Neural cell (in vitro differentiated cells): Measurements from ENCODE around the gene NPAS3.

Source experiments
- EZH2 ChIP-seq: fragments of 200-600, 300-800 bp; shearing (Covaris generic), sonication (generic); IDR thresholded peaks from 2 replicates; pipeline ENCODE4 v1.6.1; 2014; ENCODE audit warnings: antibody characterized with exemption, low read length, borderline replicate concordance, mild to moderate bottlenecking; ENCODE audit not compliant: insufficient read depth, poor library complexity, severe bottlenecking
- POLR2AphosphoS5 ChIP-seq: IDR thresholded peaks from 2 replicates; pipeline ENCODE4 v1.6.1; 2012
- TF ChIP-seq, protein P1 (sequence below): fragments of 450-650 bp; IDR thresholded peaks from 2 replicates; pipeline ENCODE4 v1.5.1; 2014; ENCODE audit warnings: antibody characterized with exemption, mild to moderate bottlenecking, moderate library complexity; ENCODE audit not compliant: poor library complexity, severe bottlenecking

GRCh38 chr14:33357225-33358010, 418.7 kb downstream of the NPAS3 start:
- TF ChIP-seq, protein P1, sequence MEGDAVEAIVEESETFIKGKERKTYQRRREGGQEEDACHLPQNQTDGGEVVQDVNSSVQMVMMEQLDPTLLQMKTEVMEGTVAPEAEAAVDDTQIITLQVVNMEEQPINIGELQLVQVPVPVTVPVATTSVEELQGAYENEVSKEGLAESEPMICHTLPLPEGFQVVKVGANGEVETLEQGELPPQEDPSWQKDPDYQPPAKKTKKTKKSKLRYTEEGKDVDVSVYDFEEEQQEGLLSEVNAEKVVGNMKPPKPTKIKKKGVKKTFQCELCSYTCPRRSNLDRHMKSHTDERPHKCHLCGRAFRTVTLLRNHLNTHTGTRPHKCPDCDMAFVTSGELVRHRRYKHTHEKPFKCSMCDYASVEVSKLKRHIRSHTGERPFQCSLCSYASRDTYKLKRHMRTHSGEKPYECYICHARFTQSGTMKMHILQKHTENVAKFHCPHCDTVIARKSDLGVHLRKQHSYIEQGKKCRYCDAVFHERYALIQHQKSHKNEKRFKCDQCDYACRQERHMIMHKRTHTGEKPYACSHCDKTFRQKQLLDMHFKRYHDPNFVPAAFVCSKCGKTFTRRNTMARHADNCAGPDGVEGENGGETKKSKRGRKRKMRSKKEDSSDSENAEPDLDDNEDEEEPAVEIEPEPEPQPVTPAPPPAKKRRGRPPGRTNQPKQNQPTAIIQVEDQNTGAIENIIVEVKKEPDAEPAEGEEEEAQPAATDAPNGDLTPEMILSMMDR = no peak
- no peak for TF ChIP-seq POLR2AphosphoS5
- TF ChIP-seq EZH2 = no peak
